ENCODE measurements around the gene EML4. TPM values are rescaled to one million over a fixed set of nuclear protein-coding genes. Genes with fewer than 3 reads are reported as not detected.

EML4 gene
- total RNA-seq, 1 donor from 2014 or later, result 41.1 TPM

GRCh38 chr2:42328923-42329322, 159.8 kb downstream of the EML4 start:
- H3K27me3 Mint-ChIP-seq (ENCODE audit: unreplicated experiment), result no peaks in the 10 kb centered on the region
- no peak for DNase-seq (ENCODE audit: extremely low spot score, unreplicated experiment)
- H3K27ac Mint-ChIP-seq (ENCODE audit: unreplicated experiment), result no peak overlapping the region
- no peak for TF ChIP-seq CTCF (IDR thresholded peaks at IDR 0.05)
- H3K4me1 Mint-ChIP-seq (ENCODE audit: unreplicated experiment), result peaks cover 3% of the 10 kb centered on the region
- H3K4me3 Mint-ChIP-seq (ENCODE audit: unreplicated experiment), result no peak overlapping the region
- peaks cover 29% of the 10 kb centered on the region for H3K36me3 Mint-ChIP-seq (ENCODE audit: unreplicated experiment)
- H3K9me3 Mint-ChIP-seq (ENCODE audit: unreplicated experiment), result no peaks in the 10 kb centered on the region

- Mint-ChIP-seq H3K9me3 (ENCODE audit: unreplicated experiment) (no peaks in the 10 kb centered on the region), H3K36me3 (ENCODE audit: unreplicated experiment) (peaks cover 32% of the 10 kb centered on the region), H3K27ac (ENCODE audit: unreplicated experiment) (no peak overlapping the region), H3K4me1 (ENCODE audit: unreplicated experiment) (peaks cover 3% of the 10 kb centered on the region), H3K27me3 (ENCODE audit: unreplicated experiment) (no peaks in the 10 kb centered on the region), H3K4me3 (ENCODE audit: unreplicated experiment) (no peak overlapping the region)
- DNase-seq (ENCODE audit: extremely low spot score, unreplicated experiment), result no peak
- no peak for TF ChIP-seq CTCF (IDR thresholded peaks at IDR 0.05)
Measured at GRCh38 chr2:42329736-42330135, 160.6 kb downstream of the EML4 start.

- no peak for DNase-seq (ENCODE audit: extremely low spot score, unreplicated experiment)
- no peak for TF ChIP-seq CTCF (IDR thresholded peaks at IDR 0.05)
- H3K36me3 Mint-ChIP-seq (ENCODE audit: unreplicated experiment), result peaks cover 37% of the 10 kb centered on the region
- H3K9me3 Mint-ChIP-seq (ENCODE audit: unreplicated experiment), result no peaks in the 10 kb centered on the region
- peaks cover 3% of the 10 kb centered on the region for H3K4me1 Mint-ChIP-seq (ENCODE audit: unreplicated experiment)
- H3K27ac Mint-ChIP-seq (ENCODE audit: unreplicated experiment), result no peak overlapping the region
- H3K4me3 Mint-ChIP-seq (ENCODE audit: unreplicated experiment), result no peak overlapping the region
- no peaks in the 10 kb centered on the region for H3K27me3 Mint-ChIP-seq (ENCODE audit: unreplicated experiment)
Measured at GRCh38 chr2:42331569-42332284, 162.6 kb downstream of the EML4 start.

GRCh38 chr2:42332575-42332974, 163.4 kb downstream of the EML4 start:
- no peak for TF ChIP-seq CTCF (IDR thresholded peaks at IDR 0.05)
- DNase-seq (ENCODE audit: extremely low spot score, unreplicated experiment), result no peak
- Mint-ChIP-seq H3K27ac (ENCODE audit: unreplicated experiment) (no peak overlapping the region), H3K36me3 (ENCODE audit: unreplicated experiment) (peaks cover 39% of the 10 kb centered on the region), H3K9me3 (ENCODE audit: unreplicated experiment) (no peaks in the 10 kb centered on the region), H3K4me3 (ENCODE audit: unreplicated experiment) (no peak overlapping the region), H3K4me1 (ENCODE audit: unreplicated experiment) (no peaks in the 10 kb centered on the region), H3K27me3 (ENCODE audit: unreplicated experiment) (no peaks in the 10 kb centered on the region)

GRCh38 chr2:42333579-42333978, 164.4 kb downstream of the EML4 start:
- no peak overlapping the region for H3K4me3 Mint-ChIP-seq (ENCODE audit: unreplicated experiment)
- DNase-seq (ENCODE audit: extremely low spot score, unreplicated experiment), result no peak
- no peak overlapping the region for H3K27ac Mint-ChIP-seq (ENCODE audit: unreplicated experiment)
- no peak for TF ChIP-seq CTCF (IDR thresholded peaks at IDR 0.05)
- peaks cover 49% of the 10 kb centered on the region for H3K36me3 Mint-ChIP-seq (ENCODE audit: unreplicated experiment)
- H3K9me3 Mint-ChIP-seq (ENCODE audit: unreplicated experiment), result no peaks in the 10 kb centered on the region
- no peaks in the 10 kb centered on the region for H3K4me1 Mint-ChIP-seq (ENCODE audit: unreplicated experiment)
- no peaks in the 10 kb centered on the region for H3K27me3 Mint-ChIP-seq (ENCODE audit: unreplicated experiment)
